WTC11 (cell line): ENCODE data around the gene EMD. TPM values are rescaled to one million over a fixed set of nuclear protein-coding genes. Genes with fewer than 3 reads are reported as not detected.

Source experiments
- ATAC-seq: fragments of 200-7000 bp; cut with Tn5 transposase; 2 replicates; pipeline ENCODE4 v1.10.0; 2021; ENCODE audit warnings: mild to moderate bottlenecking, moderate library complexity
- CTCF ChIA-PET: fragments of 300-600 bp; sonication (Branson Sonifier 250); formaldehyde crosslinking; loops from one replicate; lab custom pipeline; 2021; ENCODE audit warnings: antibody characterized with exemption; lab: Charles Lee
- POLR2A ChIA-PET: fragments of 350-600 bp; sonication (Branson Sonifier 250); formaldehyde crosslinking; loops from one replicate; lab custom pipeline; 2021; ENCODE audit warnings: antibody characterized with exemption; lab: Charles Lee
- DNase-seq: peaks from one replicate; pipeline ENCODE4 v3.0.0; 2021; ENCODE audit warnings: low spot score
- H3K27ac Mint-ChIP-seq: 2 replicates; pipeline ENCODE4 v1.8.0; 2021; ENCODE audit warnings: mixed read lengths
- H3K27me3 Mint-ChIP-seq: 2 replicates; pipeline ENCODE4 v1.8.0; 2021; ENCODE audit warnings: low read depth, mild to moderate bottlenecking, moderate library complexity, mixed read lengths
- H3K36me3 Mint-ChIP-seq: 2 replicates; pipeline ENCODE4 v1.8.0; 2021; ENCODE audit warnings: mixed read lengths
- H3K4me1 Mint-ChIP-seq: 2 replicates; pipeline ENCODE4 v1.8.0; 2022; ENCODE audit warnings: mixed read lengths
- H3K4me3 Mint-ChIP-seq: 2 replicates; pipeline ENCODE4 v1.8.0; 2021; ENCODE audit warnings: mild to moderate bottlenecking, moderate library complexity, mixed read lengths
- H3K9me3 Mint-ChIP-seq: 2 replicates; pipeline ENCODE4 v1.8.0; 2021; ENCODE audit warnings: mixed read lengths
- ARID4B ChIP-seq: sonication (generic); formaldehyde crosslinking; IDR thresholded peaks from 2 replicates; pipeline ENCODE4 v1.8.0; 2023; ENCODE audit warnings: missing genetic modification reagents, mild to moderate bottlenecking, borderline replicate concordance
- ATF6 ChIP-seq: sonication (generic); formaldehyde crosslinking; IDR thresholded peaks from 2 replicates; pipeline ENCODE4 v1.8.1; 2023; ENCODE audit warnings: mild to moderate bottlenecking, missing genetic modification reagents
- CDX4 ChIP-seq: fragments of 250-450 bp; sonication (Bioruptor Pico); IDR thresholded peaks from 2 replicates; pipeline ENCODE4 v1.9.0; 2021; ENCODE audit warnings: moderate library complexity, mild to moderate bottlenecking, inconsistent platforms, borderline replicate concordance
- EMX1 ChIP-seq: fragments of 250-450 bp; sonication (Bioruptor Pico); IDR thresholded peaks from 2 replicates; pipeline ENCODE4 v1.8.0; 2021; ENCODE audit warnings: mild to moderate bottlenecking
- ESRRA ChIP-seq: sonication (generic); formaldehyde crosslinking; IDR thresholded peaks from 2 replicates; pipeline ENCODE4 v1.8.1; 2022; ENCODE audit warnings: mild to moderate bottlenecking, missing genetic modification reagents, borderline replicate concordance
- ETV6 ChIP-seq: sonication (generic); formaldehyde crosslinking; IDR thresholded peaks from 2 replicates; pipeline ENCODE4 v1.8.1; 2022; ENCODE audit warnings: mild to moderate bottlenecking, missing genetic modification reagents
- FOXP4 ChIP-seq: sonication (generic); formaldehyde crosslinking; IDR thresholded peaks from 2 replicates; pipeline ENCODE4 v1.8.0; 2022; ENCODE audit warnings: mild to moderate bottlenecking, missing genetic modification reagents
- GTF2I ChIP-seq: fragments of 250-450 bp; sonication (Bioruptor Pico); conservative IDR thresholded peaks from 2 replicates; pipeline ENCODE4 v1.4.0; 2021; ENCODE audit warnings: mild to moderate bottlenecking
- JAZF1 ChIP-seq: fragments of 250-450 bp; sonication (Bioruptor Pico); IDR thresholded peaks from 2 replicates; pipeline ENCODE4 v1.9.0; 2021; ENCODE audit warnings: moderate library complexity, mild to moderate bottlenecking, inconsistent platforms
- MAX ChIP-seq: sonication (generic); formaldehyde crosslinking; IDR thresholded peaks from 2 replicates; pipeline ENCODE4 v1.8.0; 2022; ENCODE audit warnings: mild to moderate bottlenecking, missing genetic modification reagents
- MXD4 ChIP-seq: fragments of 250-450 bp; sonication (Bioruptor Pico); IDR thresholded peaks from 2 replicates; pipeline ENCODE4 v1.8.0; 2021; ENCODE audit warnings: mild to moderate bottlenecking, moderate library complexity, borderline replicate concordance
- NFE2L1 ChIP-seq: sonication (generic); formaldehyde crosslinking; IDR thresholded peaks from 2 replicates; pipeline ENCODE4 v1.8.1; 2023; ENCODE audit warnings: missing genetic modification reagents
- PRRX2 ChIP-seq: fragments of 250-450 bp; sonication (Bioruptor Pico); IDR thresholded peaks from 2 replicates; pipeline ENCODE4 v1.8.0; 2021; ENCODE audit warnings: mild to moderate bottlenecking
- TEAD1 ChIP-seq: sonication (generic); formaldehyde crosslinking; IDR thresholded peaks from 2 replicates; pipeline ENCODE4 v1.8.0; 2022; ENCODE audit warnings: mild to moderate bottlenecking, missing genetic modification reagents
- ZBTB21 ChIP-seq: sonication (generic); formaldehyde crosslinking; IDR thresholded peaks from 2 replicates; pipeline ENCODE4 v1.8.1; 2023; ENCODE audit warnings: mild to moderate bottlenecking, missing genetic modification reagents, borderline replicate concordance
- ZNF138 ChIP-seq: sonication (generic); formaldehyde crosslinking; conservative IDR thresholded peaks from 2 replicates; pipeline ENCODE4 v1.8.1; 2022; ENCODE audit warnings: mild to moderate bottlenecking, moderate library complexity, missing genetic modification reagents
- ZNF232 ChIP-seq: sonication (generic); formaldehyde crosslinking; IDR thresholded peaks from 2 replicates; pipeline ENCODE4 v1.8.0; 2022; ENCODE audit warnings: mild to moderate bottlenecking, missing genetic modification reagents
- ZNF416 ChIP-seq: fragments of 250-450 bp; sonication (Bioruptor Pico); IDR thresholded peaks from 2 replicates; pipeline ENCODE4 v1.9.0; 2021; ENCODE audit warnings: mild to moderate bottlenecking, inconsistent platforms
- total RNA-seq: library from RNA; stranded (reverse); gene quantifications from 3 replicates; pipeline ENCODE4 v1.2.3, GENCODE V29; 2021

The EMD gene
- total RNA-seq, 1 experiment from 2014 or later: 78.3 TPM

GRCh38 chrX:154403858-154404257, 24.8 kb downstream of the EMD start:
- POLR2A ChIA-PET: no interaction called here
- TF ChIP-seq ZNF138: no peak
- no peak for TF ChIP-seq TEAD1 (CRISPR knock-in tag)
- TF ChIP-seq ZBTB21: no peak
- TF ChIP-seq FOXP4: no peak
- TF ChIP-seq ESRRA (CRISPR knock-in tag): no peak
- no peak for TF ChIP-seq ETV6 (CRISPR knock-in tag)
- TF ChIP-seq ZNF232 (CRISPR knock-in tag): no peak
- no peak for TF ChIP-seq MAX
- no peak for TF ChIP-seq ZNF416 (CRISPR knock-in tag)
- peaks cover 19% of the 10 kb centered on the region for H3K4me1 Mint-ChIP-seq
- ATAC-seq (no peak), DNase-seq (no peak)
- H3K27ac Mint-ChIP-seq: no peak overlapping the region
- H3K9me3 Mint-ChIP-seq: no peaks in the 10 kb centered on the region
- H3K27me3 Mint-ChIP-seq: no peaks in the 10 kb centered on the region
- no peak overlapping the region for H3K4me3 Mint-ChIP-seq
- H3K36me3 Mint-ChIP-seq: peaks cover 21% of the 10 kb centered on the region
- CTCF ChIA-PET: no interaction called here

GRCh38 chrX:154404625-154405192, 25.6 kb downstream of the EMD start:
- no peak overlapping the region for H3K4me3 Mint-ChIP-seq

More at GRCh38 chrX:154404625-154405192, 25.6 kb downstream of the EMD start:
- H3K27ac Mint-ChIP-seq: no peak overlapping the region
- H3K9me3 Mint-ChIP-seq: no peaks in the 10 kb centered on the region
- DNase-seq: no peak
- peaks cover 17% of the 10 kb centered on the region for H3K4me1 Mint-ChIP-seq
- no peaks in the 10 kb centered on the region for H3K27me3 Mint-ChIP-seq
- H3K36me3 Mint-ChIP-seq: peaks cover 12% of the 10 kb centered on the region
- TF ChIP-seq ARID4B (no peak), GTF2I (CRISPR knock-in tag) (no peak), EMX1 (CRISPR knock-in tag) (no peak), PRRX2 (no peak), ZNF416 (CRISPR knock-in tag) (no peak), MXD4 (no peak), NFE2L1 (CRISPR knock-in tag) (no peak), ATF6 (CRISPR knock-in tag) (no peak), CDX4 (no peak), JAZF1 (CRISPR knock-in tag) (no peak)
- ChIA-PET POLR2A (no interaction called here), CTCF (no interaction called here)
- no peak for ATAC-seq
